ENCODE measurements around the gene WBP2NL.
"Not testable (repeated sequence)": the region's sequence is repeated elsewhere in the genome, so short reads cannot be mapped to it uniquely, and the experiment has no call there.

Gene WBP2NL, protein sequence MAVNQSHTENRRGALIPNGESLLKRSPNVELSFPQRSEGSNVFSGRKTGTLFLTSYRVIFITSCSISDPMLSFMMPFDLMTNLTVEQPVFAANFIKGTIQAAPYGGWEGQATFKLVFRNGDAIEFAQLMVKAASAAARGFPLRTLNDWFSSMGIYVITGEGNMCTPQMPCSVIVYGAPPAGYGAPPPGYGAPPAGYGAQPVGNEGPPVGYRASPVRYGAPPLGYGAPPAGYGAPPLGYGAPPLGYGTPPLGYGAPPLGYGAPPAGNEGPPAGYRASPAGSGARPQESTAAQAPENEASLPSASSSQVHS

DNA sequence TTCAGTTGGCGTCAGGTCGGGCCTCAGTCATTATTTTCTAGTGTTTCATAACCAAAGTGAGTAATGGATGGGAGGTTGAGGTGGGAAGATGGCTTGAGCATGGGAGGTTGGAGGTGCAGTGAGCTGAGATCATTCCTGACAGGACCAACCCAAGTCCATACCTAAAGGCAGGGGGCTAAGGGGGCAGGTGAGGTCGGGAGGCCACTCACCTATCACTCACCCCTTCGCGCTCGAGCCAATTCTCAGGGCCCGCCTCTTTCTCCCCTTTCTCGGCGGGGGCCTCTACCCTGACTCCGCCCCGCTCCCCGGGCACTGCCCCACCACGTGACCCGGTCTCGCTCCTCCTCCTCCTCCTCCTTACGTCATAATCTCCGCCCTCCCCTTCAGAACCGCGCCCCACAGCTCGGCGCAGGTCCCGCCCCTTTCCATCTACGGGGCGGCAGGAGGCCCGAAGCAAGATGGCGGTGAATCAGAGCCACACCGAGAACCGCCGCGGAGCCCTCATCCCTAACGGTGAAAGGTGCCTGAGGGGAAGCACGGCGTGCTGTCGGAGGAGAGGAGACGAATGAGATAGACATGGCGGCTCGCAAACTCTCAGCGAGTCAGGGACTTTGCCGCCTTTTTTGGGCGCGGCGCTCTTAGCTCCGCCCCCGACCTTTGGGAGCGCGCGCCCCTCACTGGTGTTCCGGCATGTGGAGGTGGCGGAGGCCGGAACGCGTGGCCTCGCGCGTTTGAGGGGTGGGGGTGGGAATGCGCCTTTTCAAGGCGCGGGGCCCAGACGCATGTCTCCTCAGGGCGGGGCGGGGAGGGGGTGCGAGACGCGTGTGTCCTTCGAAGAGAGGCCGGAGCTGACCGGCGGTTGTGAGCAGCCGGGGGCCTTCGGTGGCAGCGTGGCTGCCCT, at the start of gene WBP2NL:
TSS of gene WBP2NL (plus strand) at position 428 of the 901 bp plus-strand sequence. CDS start at position 459, 31 bp downstream.
- DNase-seq (ENCODE audit: extremely low read depth in 1 of 2, low read depth in 1 of 2) = peak; percentile 79 to 84

- DNase-seq (ENCODE audit: extremely low read depth in 1 of 2, low read depth in 1 of 2) = not testable (repeated sequence)
Observed at GRCh38 chr22:41948928-41949296, 49.7 kb upstream of the WBP2NL start.

GRCh38 chr22:41949297-41949965, 49.2 kb upstream of the WBP2NL start:
- no peak for DNase-seq (ENCODE audit: extremely low read depth in 1 of 2, low read depth in 1 of 2)

DNA sequence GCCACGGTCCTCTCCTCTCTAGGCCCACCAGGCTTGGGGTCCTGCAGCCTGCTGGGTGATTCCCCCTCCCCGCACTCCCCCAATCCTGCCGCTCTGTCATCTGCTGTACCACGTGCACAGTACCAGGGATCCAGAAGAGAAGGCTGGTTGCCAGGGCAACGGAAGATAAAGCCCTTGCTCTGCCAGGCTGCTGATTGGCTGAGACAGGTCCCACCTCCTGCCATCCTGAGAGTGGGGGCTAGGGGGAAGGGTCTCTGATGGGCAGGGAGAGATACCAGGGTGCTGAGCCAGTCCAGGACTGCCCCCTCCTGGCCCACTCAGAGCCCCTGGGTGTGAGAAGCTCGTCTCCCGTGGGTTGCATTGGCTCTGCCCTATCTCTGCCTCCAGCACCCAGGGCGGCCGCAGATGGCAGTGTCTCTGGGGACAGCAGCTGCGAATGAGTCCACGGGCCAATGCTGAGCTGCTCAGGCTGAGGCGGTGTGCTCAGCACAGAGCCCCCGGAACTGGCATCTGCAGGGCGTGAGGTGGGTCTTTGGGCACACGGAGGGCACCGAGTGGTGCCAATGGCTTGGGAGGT, 46.6 kb upstream of the WBP2NL start, which contains the start of gene SMIM45:
TSS of gene SMIM45 (plus strand) at position 253 of the 577 bp plus-strand sequence.
- DNase-seq (ENCODE audit: extremely low read depth in 1 of 2, low read depth in 1 of 2) = no peak

DNA sequence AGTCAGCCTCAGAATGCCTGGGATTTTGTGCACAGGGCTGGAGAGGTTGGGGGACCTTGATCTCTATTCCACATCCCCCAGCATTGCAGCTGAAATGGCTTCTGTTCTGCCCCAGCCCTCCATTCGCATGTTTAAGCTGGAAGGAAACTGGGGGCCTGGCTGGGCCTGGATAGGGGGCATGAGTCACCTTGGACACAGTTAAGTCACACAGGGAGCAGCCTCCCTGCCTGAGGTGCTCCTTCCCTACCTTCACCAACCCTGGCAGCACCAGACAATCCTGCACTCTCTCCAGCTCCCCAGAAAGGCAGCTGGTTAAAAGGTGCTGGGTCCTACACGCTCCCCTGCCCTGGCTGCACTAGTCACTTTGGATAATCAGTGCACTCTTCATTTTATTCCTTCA, 45.9 kb upstream of the WBP2NL start:
- DNase-seq (ENCODE audit: extremely low read depth in 1 of 2, low read depth in 1 of 2) = no peak

- no peak for DNase-seq (ENCODE audit: extremely low read depth in 1 of 2, low read depth in 1 of 2)
Observed at GRCh38 chr22:41957941-41958556, 40.5 kb upstream of the WBP2NL start.

GRCh38 chr22:41963453-41964111, 35.0 kb upstream of the WBP2NL start:
- DNase-seq (ENCODE audit: extremely low read depth in 1 of 2, low read depth in 1 of 2) = no peak

GRCh38 chr22:41964112-41964491, 34.5 kb upstream of the WBP2NL start:
- DNase-seq (ENCODE audit: extremely low read depth in 1 of 2, low read depth in 1 of 2) = no peak

DNA sequence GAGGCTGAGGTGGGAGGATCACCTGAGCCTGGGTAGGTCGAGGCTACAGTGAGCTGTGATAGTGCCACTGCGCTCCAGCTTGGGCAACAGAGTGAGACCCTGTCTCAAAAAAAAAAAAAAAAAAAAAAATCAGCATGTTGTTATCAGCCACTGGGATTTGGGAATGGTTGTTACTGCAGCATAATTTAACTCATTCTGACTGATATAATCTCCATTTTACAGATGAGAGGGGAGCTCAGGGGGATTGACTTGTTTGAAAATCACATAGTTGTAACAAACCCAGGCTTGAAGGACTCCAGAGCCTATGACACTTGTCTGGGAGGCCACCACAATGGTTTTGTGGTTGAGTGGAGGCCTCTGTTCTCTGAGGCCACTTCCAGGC, 32.4 kb upstream of the WBP2NL start:
- no peak for DNase-seq (ENCODE audit: extremely low read depth in 1 of 2, low read depth in 1 of 2)

- DNase-seq (ENCODE audit: extremely low read depth in 1 of 2, low read depth in 1 of 2) = no peak
Observed at GRCh38 chr22:41966607-41967240, 31.9 kb upstream of the WBP2NL start.

- no peak for DNase-seq (ENCODE audit: extremely low read depth in 1 of 2, low read depth in 1 of 2)
Observed at GRCh38 chr22:41968601-41969000, 30.0 kb upstream of the WBP2NL start.

DNA sequence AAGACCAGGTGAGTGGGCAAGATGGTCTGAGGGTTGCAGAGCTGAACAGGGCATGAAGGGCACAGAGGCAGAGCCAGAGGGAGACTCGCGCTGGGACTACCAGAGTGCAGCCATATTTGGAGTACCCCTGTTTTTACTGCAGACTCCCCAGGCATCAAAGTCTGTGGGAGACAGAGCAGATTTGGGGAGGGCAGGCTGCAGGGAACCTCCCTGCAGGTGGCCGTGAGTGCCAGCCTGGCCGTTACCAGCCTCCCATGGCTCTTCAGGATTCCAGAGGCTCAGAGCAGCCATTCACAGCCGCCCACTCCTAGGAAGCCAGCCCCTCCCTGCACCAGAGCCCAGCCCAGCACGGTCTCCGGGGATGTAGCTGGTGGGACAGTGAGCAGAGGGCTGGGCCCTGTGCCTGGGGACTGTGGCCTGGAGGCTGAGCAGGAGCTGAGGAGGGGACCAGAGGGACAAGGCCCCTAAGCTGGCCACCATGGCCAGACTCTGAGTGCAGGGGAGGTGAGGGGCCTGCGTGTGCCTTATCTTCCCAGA, 29.4 kb upstream of the WBP2NL start, which contains the start of gene SEPTIN3:
TSS of gene SEPTIN3 (plus strand) at position 334 of the 537 bp plus-strand sequence. CDS start 2,050 bp downstream, outside the sequence.
- no peak for DNase-seq (ENCODE audit: extremely low read depth in 1 of 2, low read depth in 1 of 2)

DNA sequence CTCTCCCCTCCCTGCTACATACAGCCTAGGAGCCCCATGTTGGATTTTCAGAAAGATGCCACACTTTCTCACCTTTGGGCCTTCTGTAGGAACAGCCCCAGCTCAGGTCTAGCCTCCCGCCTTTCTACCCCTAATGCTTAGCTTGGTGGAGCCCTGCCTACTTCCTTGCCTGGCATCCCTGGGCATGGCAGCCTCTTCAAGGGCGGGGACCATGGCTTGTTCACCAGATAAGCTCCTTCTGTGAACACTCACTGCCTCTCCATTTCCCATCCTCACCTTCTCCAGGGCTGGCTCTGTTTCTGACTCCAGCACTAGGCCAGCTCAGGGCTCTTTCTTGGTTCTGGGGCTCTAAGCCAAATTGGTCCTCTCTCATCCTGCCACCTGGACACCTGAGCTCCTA, 28.0 kb upstream of the WBP2NL start:
- DNase-seq (ENCODE audit: extremely low read depth in 1 of 2, low read depth in 1 of 2) = no peak

- DNase-seq (ENCODE audit: extremely low read depth in 1 of 2, low read depth in 1 of 2) = no peak
Observed at GRCh38 chr22:41971431-41971830, 27.2 kb upstream of the WBP2NL start.

GRCh38 chr22:41974691-41975290, 23.8 kb upstream of the WBP2NL start:
- no peak for DNase-seq (ENCODE audit: extremely low read depth in 1 of 2, low read depth in 1 of 2)

DNA sequence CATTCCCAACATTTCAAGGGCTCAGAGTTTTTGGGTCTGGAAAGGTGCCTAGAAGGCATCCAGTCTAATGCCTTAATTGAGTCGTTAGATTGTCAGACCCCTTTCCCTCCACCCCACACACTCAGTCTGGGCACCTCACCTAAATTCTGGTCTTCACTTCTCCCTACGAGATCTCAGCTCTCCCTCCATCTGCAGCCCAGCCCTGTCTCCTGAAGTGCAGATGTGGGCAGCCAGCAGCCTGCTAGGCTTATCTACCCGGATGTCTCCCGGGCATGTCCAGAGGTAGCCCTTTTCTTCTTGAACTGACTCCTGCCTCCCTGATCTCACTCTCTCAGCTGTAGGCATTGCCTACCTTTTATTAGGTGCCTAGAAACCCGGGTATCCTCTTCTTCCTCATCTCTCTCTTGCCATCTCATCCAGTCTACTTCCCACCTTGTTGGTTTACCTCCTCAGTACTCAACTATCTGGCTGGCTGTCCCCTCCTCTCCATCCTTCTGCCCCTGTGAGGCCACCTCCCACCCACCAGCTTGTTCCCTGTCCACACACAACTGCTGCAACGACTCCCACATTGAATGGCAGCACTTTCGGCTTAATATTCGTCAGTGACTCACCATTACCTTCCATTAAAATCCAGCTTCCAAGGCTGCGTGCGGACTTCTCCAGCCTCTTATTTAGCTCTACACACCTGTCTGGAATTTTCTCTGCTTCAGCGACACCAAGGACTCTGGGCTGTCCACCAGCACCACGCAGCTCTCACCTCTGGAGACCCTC, 23.1 kb upstream of the WBP2NL start:
- DNase-seq (ENCODE audit: extremely low read depth in 1 of 2, low read depth in 1 of 2) = no peak

GRCh38 chr22:41976070-41976901, 22.3 kb upstream of the WBP2NL start:
- DNase-seq (ENCODE audit: extremely low read depth in 1 of 2, low read depth in 1 of 2) = peak in 1 of 2 donors; percentile 37
